ENCODE measurements around the gene UBE2F.

Gene UBE2F

GRCh38 chr2:238069021-238069709 is 102.4 kb downstream of the UBE2F start:
- H3K4me2 ChIP-seq (ENCODE audit: low read length) = no peak overlapping the region
- no peaks in the 10 kb centered on the region for H3K79me2 ChIP-seq
- TF ChIP-seq CTCF (IDR thresholded peaks at IDR 0.05) = no peak
- H3K9me3 ChIP-seq (ENCODE audit: control insufficient read depth, low read length) = no peaks in the 10 kb centered on the region
- H3K27me3 ChIP-seq (ENCODE audit: control insufficient read depth, insufficient read depth, low read length) = no peaks in the 10 kb centered on the region
- H2AFZ ChIP-seq = no peak overlapping the region
- H3K9ac ChIP-seq = no peak overlapping the region
- no peak overlapping the region for H3K27ac ChIP-seq
- no peak overlapping the region for H3K4me3 ChIP-seq (ENCODE audit: low read depth, low read length)
- H3K36me3 ChIP-seq (ENCODE audit: control insufficient read depth, insufficient read depth, low read length) = no peaks in the 10 kb centered on the region
- H3K4me1 ChIP-seq = peaks cover 4% of the 10 kb centered on the region

- H3K79me2 ChIP-seq = no peaks in the 10 kb centered on the region
- no peaks in the 10 kb centered on the region for H3K36me3 ChIP-seq (ENCODE audit: control insufficient read depth, insufficient read depth, low read length)
- no peak overlapping the region for H3K4me3 ChIP-seq (ENCODE audit: low read depth, low read length)
- H3K27ac ChIP-seq = no peak overlapping the region
- no peak overlapping the region for H3K9ac ChIP-seq
- H2AFZ ChIP-seq = no peak overlapping the region
- H3K9me3 ChIP-seq (ENCODE audit: control insufficient read depth, low read length) = no peaks in the 10 kb centered on the region
- H3K27me3 ChIP-seq (ENCODE audit: control insufficient read depth, insufficient read depth, low read length) = no peaks in the 10 kb centered on the region
- H3K4me1 ChIP-seq = no peaks in the 10 kb centered on the region
- no peak overlapping the region for H3K4me2 ChIP-seq (ENCODE audit: low read length)
- no peak for TF ChIP-seq CTCF (IDR thresholded peaks at IDR 0.05)
Observed at GRCh38 chr2:238069877-238070276, 103.1 kb downstream of the UBE2F start.

- no peaks in the 10 kb centered on the region for H3K79me2 ChIP-seq
- no peak overlapping the region for H3K9ac ChIP-seq
- H3K4me1 ChIP-seq = no peaks in the 10 kb centered on the region
- no peaks in the 10 kb centered on the region for H3K9me3 ChIP-seq (ENCODE audit: control insufficient read depth, low read length)
- H2AFZ ChIP-seq = no peak overlapping the region
- H3K4me3 ChIP-seq (ENCODE audit: low read depth, low read length) = no peak overlapping the region
- no peaks in the 10 kb centered on the region for H3K36me3 ChIP-seq (ENCODE audit: control insufficient read depth, insufficient read depth, low read length)
- no peak overlapping the region for H3K4me2 ChIP-seq (ENCODE audit: low read length)
- H3K27me3 ChIP-seq (ENCODE audit: control insufficient read depth, insufficient read depth, low read length) = no peaks in the 10 kb centered on the region
- no peak for TF ChIP-seq CTCF (IDR thresholded peaks at IDR 0.05)
- H3K27ac ChIP-seq = no peak overlapping the region
Observed at GRCh38 chr2:238075397-238075796, 108.6 kb downstream of the UBE2F start.

GRCh38 chr2:238077292-238077691 is 110.5 kb downstream of the UBE2F start:
- no peak for TF ChIP-seq CTCF (IDR thresholded peaks at IDR 0.05)
- H3K4me1 ChIP-seq = no peaks in the 10 kb centered on the region
- H3K9me3 ChIP-seq (ENCODE audit: control insufficient read depth, low read length) = no peaks in the 10 kb centered on the region
- no peaks in the 10 kb centered on the region for H3K36me3 ChIP-seq (ENCODE audit: control insufficient read depth, insufficient read depth, low read length)
- no peak overlapping the region for H3K4me2 ChIP-seq (ENCODE audit: low read length)
- no peaks in the 10 kb centered on the region for H3K79me2 ChIP-seq
- no peak overlapping the region for H3K4me3 ChIP-seq (ENCODE audit: low read depth, low read length)
- H3K27ac ChIP-seq = no peak overlapping the region
- H3K27me3 ChIP-seq (ENCODE audit: control insufficient read depth, insufficient read depth, low read length) = no peaks in the 10 kb centered on the region
- H3K9ac ChIP-seq = no peak overlapping the region
- no peak overlapping the region for H2AFZ ChIP-seq

DNA sequence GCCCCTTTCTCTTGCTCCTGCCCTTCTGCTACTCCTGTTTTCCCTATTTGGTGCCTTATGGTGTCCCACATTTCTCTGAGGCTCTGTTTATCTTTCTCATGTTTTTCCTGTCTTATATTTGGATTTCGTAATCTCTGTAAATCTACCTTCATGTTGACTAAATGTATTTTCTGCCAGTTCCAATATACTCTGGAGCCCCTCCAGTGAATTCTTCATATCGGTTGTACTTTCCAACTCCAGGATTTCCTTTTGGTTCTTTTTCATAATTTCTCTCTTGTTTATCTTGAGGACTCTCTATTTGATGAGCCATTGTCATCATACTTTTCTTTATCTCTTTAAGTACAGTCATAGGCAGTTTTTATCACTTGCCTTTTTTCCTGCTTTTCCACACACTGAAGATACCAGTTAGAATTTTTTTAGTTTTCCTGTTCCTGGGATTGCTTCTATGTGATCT is 113.1 kb downstream of the UBE2F start:
- no peak overlapping the region for H3K9ac ChIP-seq
- H3K9me3 ChIP-seq (ENCODE audit: control insufficient read depth, low read length) = no peaks in the 10 kb centered on the region
- no peaks in the 10 kb centered on the region for H3K4me1 ChIP-seq
- no peak for TF ChIP-seq CTCF (IDR thresholded peaks at IDR 0.05)
- no peak overlapping the region for H3K4me2 ChIP-seq (ENCODE audit: low read length)
- H3K36me3 ChIP-seq (ENCODE audit: control insufficient read depth, insufficient read depth, low read length) = no peaks in the 10 kb centered on the region
- no peak overlapping the region for H2AFZ ChIP-seq
- no peaks in the 10 kb centered on the region for H3K27me3 ChIP-seq (ENCODE audit: control insufficient read depth, insufficient read depth, low read length)
- H3K4me3 ChIP-seq (ENCODE audit: low read depth, low read length) = no peak overlapping the region
- H3K79me2 ChIP-seq = no peaks in the 10 kb centered on the region
- no peak overlapping the region for H3K27ac ChIP-seq

Measured in parathyroid adenoma (tissue), 2 donors.